GM18861 (cell line): ENCODE data around the gene CRYBA2.
A peak's percentile ranks its signal among the peaks of the same experiment; 100 is the strongest.

Experiments
- ATAC-seq: cut with Tn5 transposase; IDR thresholded peaks from one replicate; pipeline ENCODE4 v1.9.1; 2021; ENCODE audit not compliant: unreplicated experiment

Gene CRYBA2

DNA sequence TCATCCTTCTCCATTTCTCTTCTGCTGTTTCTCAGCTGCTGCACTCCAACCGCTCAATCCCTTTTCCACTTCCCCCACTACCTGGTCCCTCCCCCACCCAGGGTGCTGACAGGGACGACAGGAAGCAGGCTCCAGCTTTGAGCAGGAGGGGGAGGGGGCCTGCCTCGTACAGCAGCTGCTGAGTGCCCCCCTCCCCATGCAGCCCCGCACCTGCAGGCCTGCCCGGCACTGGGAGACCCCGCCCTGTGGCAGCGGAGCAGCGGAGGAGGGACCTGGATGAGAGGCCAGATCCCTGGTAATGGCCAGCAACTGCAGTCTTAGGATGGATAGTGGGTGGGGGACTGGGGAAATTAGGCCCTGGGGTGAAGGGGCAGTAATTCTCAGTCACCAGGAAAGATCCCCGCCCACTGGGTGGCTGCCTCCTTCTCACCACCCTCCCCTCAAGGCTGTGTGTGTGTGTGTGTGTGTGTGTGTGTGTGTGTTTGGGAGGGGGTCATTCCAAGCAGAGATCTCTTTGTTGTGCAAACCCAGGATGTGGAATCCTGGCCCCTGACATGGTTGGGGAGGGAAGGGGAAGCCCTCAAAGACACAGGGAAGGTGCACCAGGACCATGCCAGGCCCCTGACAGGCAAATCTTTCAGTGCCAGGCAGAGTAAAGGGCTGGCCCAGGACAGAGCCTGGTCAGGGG is 6.8 kb upstream of the CRYBA2 start:
- no peak for ATAC-seq

DNA sequence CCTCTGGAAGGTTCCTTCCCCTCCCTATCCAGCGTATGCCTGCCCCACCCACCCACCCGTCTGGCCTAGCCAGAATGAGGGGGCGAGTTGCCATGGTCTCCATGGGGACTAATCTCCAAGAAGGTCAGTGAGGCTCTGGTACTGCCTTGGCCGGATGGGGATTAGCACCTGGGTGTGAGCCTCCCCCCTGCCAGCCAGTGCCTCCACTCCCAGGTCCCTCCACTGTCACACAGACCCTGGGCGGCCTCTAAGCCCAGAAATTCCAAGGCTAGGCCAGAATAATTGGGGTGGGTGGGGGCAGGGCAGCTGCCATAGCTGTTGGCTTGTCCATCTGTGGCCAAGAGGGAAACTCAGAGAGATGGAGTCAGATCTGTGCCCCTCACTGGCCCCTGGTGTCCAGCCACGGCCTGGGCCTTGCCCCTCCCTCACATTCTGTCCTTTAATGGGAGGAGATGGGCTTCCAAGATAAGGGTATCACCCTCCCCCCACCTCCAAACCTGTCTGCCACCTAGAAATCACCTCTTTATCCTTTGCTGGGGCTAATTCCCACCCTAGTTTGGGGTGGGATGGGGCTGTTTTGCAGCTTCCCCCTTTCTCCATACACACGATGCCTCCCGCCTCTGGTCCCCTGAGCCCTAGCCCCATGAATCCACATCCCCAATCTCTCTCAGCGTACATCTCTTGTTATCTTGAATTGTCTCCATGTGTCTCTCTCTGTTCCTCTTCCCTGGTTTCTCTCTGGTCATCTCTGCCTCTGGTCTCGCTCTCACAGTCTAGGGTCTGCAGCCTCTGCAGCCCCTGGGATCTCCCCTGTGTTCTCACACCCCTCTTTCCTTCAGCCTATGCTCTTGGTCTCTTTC is 6.0 kb upstream of the CRYBA2 start:
- ATAC-seq, result no peak

DNA sequence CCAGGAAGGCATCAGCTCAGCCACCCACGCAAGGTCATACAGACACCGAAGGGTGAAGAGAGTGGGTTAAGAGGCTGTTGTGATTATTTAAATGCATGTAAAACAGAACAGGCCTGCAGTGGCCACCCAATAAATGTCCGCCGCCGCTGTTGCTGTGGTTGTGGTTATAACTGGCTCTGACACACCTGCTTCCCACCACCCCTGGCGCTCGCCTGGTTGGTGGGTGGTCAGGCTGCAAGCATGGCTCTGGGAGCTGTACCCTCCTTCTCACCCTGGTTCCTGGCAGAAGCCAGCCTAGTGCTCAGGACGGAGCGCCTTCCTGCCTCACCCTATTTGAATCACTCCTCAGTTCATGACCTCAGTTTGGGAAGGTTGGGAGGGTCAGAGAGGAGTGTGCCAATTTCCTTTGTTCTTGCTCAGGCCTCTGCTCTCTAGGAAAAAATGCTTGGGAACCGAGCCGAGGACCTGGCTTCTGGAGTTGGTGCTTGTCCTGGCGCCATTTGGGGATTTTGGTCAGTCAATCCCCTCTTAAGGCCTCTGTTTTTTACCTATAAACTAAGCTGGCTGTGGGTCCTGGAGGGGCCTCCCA is 5.3 kb upstream of the CRYBA2 start:
- no peak for ATAC-seq

DNA sequence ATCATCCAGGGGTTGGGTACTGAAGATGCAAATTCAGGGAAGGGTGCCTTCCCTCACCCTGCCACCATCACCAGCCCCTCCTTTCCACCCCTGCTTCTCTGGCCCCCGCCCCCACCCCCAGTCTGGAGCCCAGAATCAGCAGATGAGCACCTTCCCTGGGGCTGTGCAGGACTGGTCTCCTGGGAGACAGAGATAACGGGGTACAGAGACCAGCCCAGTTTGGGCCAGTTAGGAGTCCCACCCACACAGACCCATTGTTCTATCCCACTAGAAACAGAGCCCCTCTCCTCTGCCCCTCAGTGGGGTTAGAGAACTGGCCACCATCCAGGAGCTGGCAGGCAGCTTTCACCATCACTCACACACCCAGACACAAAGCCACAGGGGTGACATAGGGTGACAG is 4.5 kb upstream of the CRYBA2 start:
- ATAC-seq, result no peak

DNA sequence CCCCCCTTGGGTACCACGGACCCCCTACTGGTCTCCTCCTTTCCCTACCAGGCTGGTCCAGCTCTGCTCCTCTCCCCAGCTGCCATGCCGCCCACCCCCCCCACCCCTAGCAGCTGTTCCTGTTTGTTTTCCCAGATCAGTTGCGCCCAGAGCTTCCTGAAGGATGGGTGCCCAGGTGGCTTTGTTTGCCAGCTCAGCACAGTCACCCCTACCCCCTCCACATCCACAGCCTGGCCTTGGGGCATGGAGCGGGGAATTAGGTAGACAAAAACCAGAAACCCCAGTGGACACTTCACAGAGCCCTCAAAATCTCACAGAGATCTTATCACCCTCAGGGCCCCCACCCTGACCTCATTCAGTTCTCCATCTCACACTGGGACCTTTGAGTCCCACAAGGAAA is 3.7 kb upstream of the CRYBA2 start:
- no peak for ATAC-seq

DNA sequence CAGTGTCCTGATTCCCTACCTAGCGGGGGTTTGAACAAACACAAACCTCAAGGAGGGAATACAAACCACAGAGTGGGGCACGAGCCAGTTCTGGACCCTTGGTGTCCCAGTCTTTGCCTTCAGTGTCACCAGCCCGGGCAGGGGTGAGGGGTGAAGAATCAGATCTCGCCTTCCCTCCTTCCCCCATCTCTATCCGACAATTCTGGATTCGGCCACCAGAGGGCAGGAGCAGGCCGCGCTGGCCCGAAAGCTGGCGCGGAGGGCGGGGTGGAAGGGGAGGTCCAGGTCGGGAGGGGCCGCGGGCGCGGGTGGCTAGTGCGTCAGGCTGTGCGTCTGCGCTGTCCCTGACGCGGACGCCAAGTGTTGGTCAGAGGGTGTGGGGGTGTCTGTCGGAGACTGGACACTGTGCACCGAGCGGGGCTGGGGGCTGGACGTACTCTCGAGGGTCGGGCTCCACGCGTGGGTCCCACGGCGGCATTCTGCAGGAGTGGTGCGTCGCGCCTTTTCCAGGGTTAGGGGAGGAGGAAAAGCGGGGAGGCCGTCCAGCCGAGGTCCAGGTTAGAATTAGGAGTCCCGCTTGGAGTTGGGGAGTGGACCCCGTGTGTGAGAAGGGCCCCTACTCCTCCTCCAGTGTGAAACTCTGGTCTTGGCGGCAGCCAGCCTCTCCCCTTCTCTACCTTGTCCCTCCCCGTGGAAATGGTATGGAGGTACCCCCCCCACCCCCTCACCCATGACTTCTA is 2.9 kb upstream of the CRYBA2 start:
- ATAC-seq, result peak; percentile 57

DNA sequence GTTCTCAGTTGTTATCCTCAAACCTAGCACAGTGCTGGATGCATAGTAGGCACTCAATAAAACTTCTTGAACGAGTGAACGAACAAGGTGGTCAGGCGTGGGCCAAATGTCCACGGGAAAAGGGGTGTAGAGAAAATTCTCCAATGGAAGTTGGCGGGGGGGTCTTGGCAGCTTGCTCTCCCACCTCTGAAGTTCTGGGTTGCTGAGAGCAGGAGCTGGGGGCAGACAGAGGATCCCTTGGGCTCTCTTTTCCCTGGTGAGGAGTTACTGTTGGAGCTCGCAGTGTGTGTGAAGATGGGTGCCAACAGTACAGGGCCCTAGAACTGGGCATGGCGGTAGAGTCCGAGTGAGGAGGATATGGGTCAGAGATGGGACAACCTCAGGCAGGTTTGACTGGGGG is 2.3 kb upstream of the CRYBA2 start:
- ATAC-seq, result no peak

DNA sequence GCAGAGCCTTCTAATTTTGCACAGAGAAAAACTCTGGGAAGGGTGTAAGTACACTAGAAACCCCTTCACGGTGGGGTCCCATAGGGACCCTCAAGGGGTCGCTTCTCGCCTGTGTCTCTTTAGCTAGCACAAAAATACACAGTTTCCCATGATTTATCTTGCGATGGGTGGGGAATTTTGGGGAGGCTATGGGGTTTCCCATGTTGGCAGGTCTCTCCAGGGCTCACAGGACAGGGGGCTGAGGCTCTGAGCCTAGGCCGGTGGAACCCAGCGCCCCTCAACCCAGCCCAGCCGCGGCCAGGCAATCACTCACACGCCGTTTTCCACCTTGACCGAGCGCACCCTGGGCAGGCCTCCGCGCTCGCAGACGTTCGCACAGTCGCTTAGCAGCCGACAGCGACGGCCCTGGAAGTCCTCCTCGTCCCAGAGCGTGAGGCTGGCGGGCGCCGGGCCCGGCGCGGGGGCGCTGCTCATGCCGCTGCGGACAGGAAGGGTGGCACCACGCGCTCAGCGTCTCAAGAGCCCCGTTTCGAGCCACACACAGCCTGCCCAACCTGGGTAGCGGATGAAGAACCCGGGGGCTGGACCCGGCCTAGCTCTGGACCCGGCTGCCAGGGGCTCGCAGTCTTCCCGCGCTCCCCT is 398 bp downstream of the CRYBA2 start:
- ATAC-seq, result no peak

DNA sequence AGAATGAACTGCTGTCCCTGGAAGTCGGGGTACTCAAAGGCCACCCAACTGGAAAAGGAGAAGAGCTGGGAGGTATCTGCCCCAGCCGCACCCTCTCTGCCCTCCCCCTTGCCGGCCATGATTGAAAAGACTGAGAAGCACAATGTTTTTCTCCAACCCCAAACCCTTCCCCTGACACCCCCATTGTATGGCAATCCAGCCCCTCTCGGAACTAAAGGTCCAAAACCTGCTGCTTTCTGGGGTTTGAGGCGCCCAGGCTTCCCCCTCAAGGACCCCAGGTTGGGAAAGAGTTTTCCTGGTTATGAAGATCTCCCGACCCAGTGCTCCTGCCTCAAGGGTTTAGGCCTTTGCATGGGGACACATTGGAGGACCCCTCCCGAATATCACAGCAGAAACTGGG is 1.0 kb downstream of the CRYBA2 start:
- no peak for ATAC-seq

DNA sequence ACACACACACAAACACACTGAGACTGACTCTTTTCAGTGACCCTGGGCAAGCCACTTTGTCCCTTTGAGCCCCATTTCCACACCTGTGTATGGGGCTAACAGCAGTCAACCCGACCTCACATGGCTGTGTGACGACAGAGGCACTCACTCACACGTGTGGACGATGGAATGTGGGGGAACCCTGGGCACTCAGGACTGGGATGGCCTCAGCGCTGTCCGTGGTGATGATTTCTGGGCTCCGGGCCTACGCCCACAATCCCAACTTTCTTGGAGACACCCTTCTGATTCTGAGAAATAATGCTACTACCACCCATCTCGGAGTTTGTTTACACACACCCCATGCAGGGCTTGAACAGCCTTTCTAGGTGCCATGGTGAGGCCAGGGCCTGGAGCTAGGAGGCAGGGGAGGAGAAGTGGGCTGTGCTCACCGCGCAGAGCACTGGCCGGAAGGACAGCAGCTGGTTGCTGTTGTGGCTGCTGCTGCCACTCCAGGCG is 1.5 kb downstream of the CRYBA2 start:
- ATAC-seq, result no peak

DNA sequence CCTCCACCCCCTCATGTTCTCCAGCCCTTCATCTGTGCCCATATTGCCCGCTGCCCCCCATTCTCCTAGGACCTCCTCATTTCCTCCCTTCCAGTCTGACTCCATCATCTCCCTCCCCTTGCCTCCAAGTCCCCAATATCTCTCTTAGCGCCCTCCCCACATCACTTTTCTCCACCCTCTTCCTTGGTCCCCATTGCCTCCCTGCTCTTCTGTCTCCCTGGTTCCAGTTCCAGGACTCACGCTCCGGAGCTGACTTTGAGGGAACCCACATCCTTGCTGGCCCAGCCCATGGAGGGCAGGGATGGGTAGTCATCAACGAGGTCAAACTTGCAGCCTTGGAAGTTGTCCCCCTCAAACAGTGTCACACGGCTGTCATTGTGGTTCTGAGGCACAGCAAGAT is 2.6 kb downstream of the CRYBA2 start:
- no peak for ATAC-seq

DNA sequence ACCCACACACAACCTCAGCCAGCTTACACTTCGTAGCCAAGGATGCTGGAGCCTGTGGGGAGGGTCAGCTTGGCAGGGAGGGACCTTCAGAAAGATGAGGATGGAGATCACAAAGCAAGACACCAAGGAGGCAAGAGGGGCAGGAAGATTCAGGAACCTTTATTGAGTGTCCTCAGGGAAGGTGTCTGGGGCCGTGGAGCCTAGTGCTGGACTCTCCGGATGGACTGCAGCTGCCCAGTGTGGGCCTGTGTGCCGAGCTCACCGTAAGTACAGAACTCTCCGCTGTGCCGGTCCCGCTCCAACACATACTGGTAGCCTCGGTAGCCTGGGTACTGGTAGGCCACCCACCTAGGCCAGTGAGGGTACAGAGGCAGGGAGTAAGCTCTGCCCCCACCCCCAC is 3.2 kb downstream of the CRYBA2 start:
- no peak for ATAC-seq

DNA sequence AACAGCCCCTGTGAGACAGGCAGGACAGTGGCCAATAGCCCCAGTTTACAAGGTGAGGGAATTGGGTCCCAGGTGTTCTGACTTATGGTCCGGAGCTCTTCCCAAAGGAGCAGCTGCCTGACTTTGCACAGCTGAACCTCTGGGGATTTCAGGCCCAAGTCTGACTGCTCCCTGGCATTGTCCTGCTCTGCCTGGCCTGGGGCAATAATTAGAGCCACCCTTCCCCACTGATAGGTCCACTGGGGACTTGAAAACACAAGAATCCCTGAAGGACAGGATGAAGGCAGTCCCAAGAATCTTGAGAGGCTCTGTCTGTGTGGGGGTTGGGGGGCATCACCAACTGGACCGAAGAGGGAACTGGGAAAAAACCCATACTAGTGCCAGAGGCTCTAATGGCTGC is 4.6 kb downstream of the CRYBA2 start:
- no peak for ATAC-seq

DNA sequence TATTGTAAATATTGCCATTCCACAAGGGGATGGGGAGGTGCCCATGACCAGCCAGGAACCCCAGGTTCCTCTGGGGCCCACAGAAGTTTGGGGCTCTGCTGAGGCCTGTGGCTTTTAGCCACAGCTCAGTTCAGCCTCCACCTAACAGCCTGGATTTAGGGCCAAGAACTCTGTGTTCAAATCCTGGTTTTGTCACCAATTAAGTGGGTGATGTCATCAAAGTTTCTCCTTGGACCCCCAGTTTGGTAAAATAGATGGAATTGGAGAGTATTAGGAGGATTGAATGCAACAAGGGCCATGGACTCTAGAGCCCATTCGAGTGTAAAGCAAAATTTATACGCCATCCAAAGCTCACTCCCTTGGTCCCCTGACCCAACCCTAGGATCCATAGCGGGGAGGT is 5.1 kb downstream of the CRYBA2 start:
- ATAC-seq, result no peak

DNA sequence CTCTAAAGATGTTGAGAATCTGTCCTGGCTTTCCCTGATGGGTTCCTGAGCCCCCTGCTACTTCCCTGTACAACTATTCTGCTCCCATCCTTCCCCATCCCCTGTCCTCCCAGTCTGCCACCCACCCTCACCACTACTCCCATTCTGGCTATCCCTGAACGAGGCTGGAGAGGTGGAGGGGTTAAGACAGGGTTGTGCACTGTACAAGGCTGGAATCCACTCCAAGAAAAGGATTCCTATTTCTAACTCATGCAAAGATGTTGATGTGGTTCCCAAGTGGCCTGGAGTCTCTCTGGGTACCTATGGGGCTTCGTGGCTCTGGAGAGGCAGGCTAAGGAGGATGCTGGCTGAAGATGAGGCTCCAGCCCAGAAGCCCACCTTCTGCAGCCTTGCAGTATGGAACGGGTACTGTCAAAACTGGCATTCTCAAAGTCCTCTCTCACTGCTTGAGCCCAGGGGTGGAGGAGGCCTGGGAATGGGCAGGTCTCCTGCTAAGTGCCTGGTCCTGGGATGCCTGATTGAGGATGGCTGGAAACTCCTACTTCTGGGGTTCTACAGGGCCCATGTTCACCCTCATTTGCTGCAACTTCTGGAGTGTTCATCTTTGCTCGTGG is 7.0 kb downstream of the CRYBA2 start:
- ATAC-seq, result no peak

DNA sequence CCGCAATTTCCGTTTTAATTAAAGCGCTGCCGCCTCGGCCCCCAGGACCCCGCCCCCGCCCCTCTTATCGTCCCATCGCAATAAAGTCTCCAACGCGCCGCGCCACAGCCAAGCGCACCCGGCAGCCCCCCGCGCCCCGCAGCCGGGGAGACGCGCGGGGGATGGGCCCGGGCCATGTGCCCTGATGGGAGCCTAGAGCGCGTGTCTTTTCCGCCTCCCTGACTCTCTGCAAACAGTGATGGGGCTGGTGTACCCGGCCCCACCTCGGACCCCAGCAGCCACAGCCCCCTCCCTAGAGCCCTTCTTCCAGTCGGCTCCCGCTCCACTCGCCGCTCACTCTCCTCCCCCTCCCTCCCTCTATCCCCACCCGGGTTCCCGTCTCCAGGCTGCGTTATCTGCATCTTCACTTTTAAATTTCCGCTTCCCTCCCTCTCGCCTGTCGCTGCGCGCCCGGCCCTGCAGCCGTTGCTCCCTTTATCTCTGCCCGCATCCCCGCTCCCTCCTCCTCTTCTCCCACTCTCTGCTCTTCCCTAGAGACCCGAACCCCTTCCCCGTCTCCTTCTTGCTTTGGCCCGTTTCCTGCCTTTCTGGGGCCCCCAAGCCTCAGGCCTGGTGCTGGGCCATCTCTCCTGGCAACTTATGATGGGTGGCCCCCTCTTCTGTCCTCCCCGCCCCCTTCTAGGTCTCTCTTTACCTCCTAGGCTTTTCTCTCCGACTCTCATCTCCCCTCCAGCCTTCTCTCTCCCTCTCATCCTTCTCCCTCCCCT is 7.7 kb downstream of the CRYBA2 start:
- ATAC-seq, result no peak

DNA sequence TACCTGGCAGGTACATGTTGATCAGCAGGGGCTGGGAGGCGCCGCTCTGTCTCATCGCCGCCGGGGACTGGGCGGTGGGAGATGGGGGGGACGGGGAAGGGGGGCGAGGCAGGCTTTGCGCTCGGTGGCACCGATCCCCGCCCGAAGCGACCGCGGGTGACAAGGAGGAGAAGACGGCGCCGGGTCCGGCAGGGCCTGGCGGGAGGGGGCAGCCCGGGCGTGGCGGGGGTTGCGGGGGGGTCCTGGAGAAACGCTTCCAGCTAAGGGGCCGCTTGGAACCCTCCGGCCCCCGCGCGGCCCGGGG is 8.2 kb downstream of the CRYBA2 start, which contains the start of gene FEV:
Gene FEV, minus strand, starts transcription at position 164 of the 304 bp plus-strand sequence. Its CDS starts 109 bp downstream, at position 55.
- ATAC-seq, result no peak

DNA sequence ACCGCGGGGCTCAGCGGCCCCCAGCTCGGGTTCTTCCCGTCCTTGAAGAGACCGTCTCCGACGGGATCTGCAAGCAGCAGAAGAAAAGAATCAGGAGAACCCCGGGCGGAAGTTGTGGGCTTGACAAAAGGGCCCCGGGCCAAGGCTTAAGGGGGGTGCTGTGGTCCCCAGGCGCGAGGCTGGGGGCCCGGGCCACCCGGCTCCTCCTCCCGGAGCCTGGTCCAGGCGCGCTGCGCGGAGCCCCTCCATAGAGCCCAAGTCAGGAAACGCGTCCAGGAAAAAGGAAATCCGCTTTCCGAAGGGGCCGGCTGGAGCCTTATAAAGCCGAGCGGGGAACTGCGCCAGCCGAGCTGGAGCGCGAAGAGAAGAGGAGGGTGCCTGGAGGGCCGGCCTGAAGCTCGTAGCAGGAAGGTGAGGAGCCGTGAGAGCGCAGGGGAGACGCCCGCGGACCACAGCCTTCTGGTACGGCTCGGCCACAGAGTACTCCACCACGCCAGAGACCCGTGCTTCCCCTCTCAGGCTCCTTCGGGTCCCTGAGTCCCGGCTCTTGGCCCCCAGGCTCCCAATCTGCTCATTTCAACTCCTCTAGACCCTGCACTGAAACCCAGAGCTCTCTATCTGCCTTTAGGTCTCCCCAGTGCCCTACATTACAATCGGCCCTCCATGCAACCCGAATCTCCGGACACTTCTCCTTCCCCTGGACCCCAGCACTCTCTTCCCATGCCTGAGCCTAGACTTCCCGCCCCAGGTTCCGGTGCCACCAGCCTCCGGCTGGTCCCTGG is 8.8 kb downstream of the CRYBA2 start:
- ATAC-seq, result no peak

DNA sequence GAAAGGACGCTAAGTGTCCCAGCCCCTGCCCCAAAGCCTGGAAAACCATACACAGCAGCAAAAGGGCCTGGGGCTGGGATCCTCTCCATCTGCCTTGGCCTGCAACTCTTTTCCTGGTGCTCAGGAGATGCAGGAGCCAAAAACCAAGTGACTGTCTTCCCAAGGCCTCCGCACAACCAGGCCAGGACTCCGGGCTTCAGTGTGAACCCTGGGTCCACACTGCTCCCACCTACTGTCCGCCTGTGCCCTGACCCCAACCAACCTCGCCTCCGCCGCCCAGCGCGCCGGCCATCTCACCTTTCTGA is 9.3 kb downstream of the CRYBA2 start:
- ATAC-seq, result no peak
